RWPE2 (cell line): ENCODE results near the gene GSTA2.

Source experiments
- ATAC-seq: fragments of 200-7000 bp; cut with Tn5 transposase; 3 replicates; pipeline ENCODE4 v1.9.1; 2021; ENCODE audit warnings: low read depth
- DNase-seq: peaks from one replicate; pipeline ENCODE4 v3.0.0-alpha.2; 2020; ENCODE audit warnings: low spot score
- H3K27ac ChIP-seq: fragments of 450-650 bp; 2 replicates; pipeline ENCODE4 v1.5.1; 2017; ENCODE audit warnings: mild to moderate bottlenecking; ENCODE audit not compliant: poor library complexity, severe bottlenecking
- H3K27me3 ChIP-seq: fragments of 250-450 bp; sonication (Bioruptor Pico); 2 replicates; pipeline ENCODE4 v1.5.1; 2021; ENCODE audit warnings: mild to moderate bottlenecking, moderate library complexity; ENCODE audit not compliant: insufficient read depth, poor library complexity, severe bottlenecking
- H3K36me3 ChIP-seq: fragments of 250-450 bp; sonication (Bioruptor Pico); 2 replicates; pipeline ENCODE4 v1.5.1; 2020; ENCODE audit warnings: low read depth, mild to moderate bottlenecking, moderate library complexity
- H3K4me1 ChIP-seq: fragments of 250-450 bp; sonication (Bioruptor Pico); 2 replicates; pipeline ENCODE4 v1.5.1; 2021; ENCODE audit warnings: mild to moderate bottlenecking, moderate library complexity; ENCODE audit not compliant: insufficient read depth, poor library complexity, severe bottlenecking
- H3K4me3 ChIP-seq: fragments of 250-450 bp; sonication (Bioruptor Pico); 2 replicates; pipeline ENCODE4 v1.5.1; 2021; ENCODE audit warnings: mild to moderate bottlenecking, moderate library complexity; ENCODE audit not compliant: severe bottlenecking
- H3K9me3 ChIP-seq: fragments of 250-450 bp; sonication (Bioruptor Pico); 2 replicates; pipeline ENCODE4 v1.5.1; 2021; ENCODE audit warnings: mild to moderate bottlenecking, moderate library complexity; ENCODE audit not compliant: severe bottlenecking
- CTCF ChIP-seq: fragments of 450-650 bp; IDR thresholded peaks from one replicate; pipeline ENCODE4 v1.5.1; 2017; ENCODE audit warnings: mild to moderate bottlenecking, moderate library complexity; ENCODE audit not compliant: poor library complexity, severe bottlenecking

GSTA2 gene

GRCh38 chr6:52704060-52704459 is 59.2 kb downstream of the GSTA2 start:
- Histone ChIP-seq H3K4me3 (no peak overlapping the region), H3K36me3 (no peaks in the 10 kb centered on the region), H3K27ac (no peak overlapping the region), H3K27me3 (no peaks in the 10 kb centered on the region), H3K4me1 (no peaks in the 10 kb centered on the region), H3K9me3 (no peaks in the 10 kb centered on the region)
- no peak for TF ChIP-seq CTCF
- no peak for ATAC-seq
- no peak for DNase-seq
